Measurements from ENCODE around the gene SPINT3.
"Not testable (repeated sequence)": the region's sequence is repeated elsewhere in the genome, so short reads cannot be mapped to it uniquely, and the experiment has no call there.

Gene SPINT3

DNA sequence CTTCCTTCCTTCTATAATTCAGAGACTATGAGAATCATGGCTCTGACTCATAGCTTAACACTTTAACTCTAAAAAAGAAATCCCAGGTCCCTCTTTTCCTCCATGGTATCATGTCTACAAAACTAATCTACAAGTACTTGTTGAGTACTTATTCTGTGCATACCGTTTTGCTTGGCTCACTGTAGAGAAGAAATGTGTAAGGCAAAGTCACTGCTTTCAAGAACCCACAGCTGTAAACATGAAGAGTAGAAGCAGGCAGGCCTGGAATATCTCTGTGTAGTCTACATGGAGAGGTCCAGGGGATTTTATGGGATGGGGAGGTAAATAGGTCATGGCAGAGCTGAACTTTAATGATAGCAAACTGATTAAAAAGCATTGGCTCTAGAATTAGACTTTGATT lies 13.8 kb downstream of the SPINT3 start:
- no peak for DNase-seq

DNA sequence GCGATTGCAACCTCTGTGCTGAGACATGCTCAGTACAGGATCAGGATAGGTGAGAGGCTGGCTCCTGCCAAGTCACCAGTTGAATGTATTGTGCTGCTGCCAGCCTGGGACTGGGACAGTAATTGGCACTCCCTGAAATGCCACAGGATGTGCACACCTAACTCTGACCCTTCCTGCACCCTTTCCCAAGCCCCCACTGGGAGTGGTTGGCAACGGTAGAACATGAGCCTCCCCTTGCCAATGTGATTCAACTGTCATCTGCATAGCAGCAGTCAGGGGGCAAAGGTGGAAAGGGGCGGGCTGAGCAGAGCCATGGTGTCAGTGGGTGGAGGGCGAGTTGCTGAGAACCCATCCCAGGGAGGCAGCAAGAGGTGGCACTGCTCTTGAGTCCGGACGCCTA lies 15.4 kb downstream of the SPINT3 start:
- no peak for DNase-seq

DNA sequence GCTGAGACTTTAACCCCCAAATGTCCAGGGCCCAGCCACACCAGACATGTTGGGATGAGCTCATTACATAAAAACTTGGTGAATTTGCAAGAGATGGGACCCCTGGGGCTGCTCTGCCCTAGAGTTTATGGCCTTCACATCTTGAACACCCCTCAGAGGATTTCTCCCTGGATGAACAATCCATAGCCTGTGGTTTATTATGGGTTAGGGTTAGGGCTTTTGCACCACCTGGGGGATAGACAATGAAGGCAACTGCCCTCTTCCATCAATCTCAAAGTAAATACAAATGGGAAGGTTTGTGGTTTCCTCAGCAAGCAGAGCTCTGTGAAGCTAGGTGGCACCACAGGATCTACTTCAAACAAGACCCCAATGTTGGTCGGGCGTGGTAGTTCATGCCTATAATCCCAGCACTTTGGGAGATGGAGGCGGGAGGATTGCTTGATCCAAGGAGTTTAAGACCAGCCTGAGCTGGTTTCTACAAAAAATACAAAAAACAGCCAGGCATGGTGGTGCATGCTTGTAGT lies 17.4 kb downstream of the SPINT3 start:
- no peak for DNase-seq

- DNase-seq = no peak
These were observed 19.3 kb downstream of the SPINT3 start for GRCh38 chr20:45496166-45496565.

DNA sequence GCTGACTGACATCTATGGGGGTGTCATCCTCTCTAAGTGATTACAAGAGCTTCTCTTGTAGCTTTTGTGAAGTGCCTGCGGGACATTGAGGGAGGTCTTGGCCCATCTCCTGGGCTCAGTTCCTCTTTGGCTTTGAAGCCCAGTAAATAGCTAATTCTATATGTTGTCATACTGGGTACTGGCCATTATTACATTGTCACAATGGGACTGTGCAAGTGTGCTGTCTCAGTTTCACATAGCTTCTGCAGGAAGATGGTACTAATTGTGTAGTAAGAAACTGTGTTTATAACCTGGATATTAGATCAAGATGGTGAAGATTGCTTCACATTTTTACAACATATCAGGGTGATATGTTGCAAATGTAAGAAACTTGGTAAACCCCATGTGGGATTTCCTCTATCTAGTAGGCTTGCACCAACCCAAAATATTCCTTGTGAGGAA lies 19.9 kb downstream of the SPINT3 start:
- DNase-seq = no peak

DNA sequence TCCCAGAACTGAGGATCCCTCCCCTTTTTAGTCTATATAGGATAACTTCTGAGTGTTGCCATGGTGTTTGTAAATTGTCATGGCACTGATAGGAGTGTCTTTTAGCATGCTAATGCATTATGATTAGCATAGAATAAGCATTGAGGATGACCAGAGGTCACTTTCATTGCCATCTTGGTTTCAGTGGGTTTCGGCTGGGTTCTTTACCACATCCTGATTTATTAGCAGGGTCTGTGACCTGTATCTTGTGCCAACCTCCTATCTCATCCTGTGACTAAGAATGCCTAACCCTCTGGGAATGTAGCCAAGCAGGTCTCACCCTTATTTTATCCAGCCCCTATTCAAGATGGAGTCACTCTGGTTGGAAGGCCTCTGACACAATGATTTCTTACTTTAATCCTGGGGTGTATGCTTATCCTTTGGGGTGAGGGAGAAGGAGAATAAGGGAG lies 26.3 kb downstream of the SPINT3 start:
- no peak for DNase-seq

- DNase-seq = no peak
These were observed 28.2 kb downstream of the SPINT3 start for GRCh38 chr20:45487231-45487635.

- no peak for DNase-seq
These were observed 30.0 kb downstream of the SPINT3 start for GRCh38 chr20:45485388-45485787.

- no peak for DNase-seq
These were observed 30.7 kb downstream of the SPINT3 start for GRCh38 chr20:45484676-45485075.

DNA sequence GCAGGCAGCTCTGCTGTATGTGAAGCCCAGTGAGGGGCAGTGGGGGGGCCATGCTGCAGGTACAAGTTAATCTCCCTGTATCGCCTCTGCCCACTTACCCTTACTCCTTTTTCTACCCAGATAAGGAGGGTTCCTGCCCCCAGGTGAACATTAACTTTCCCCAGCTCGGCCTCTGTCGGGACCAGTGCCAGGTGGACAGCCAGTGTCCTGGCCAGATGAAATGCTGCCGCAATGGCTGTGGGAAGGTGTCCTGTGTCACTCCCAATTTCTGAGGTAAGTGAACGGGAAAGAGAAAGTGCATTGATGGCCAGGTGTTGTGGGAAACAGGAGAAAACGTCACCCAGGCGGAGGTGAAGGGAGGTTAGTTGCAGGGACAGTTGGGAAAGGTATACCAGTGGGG lies 35.6 kb downstream of the SPINT3 start:
- DNase-seq = no peak

GRCh38 chr20:45477530-45478148 lies 37.8 kb downstream of the SPINT3 start:
- not testable (repeated sequence) for DNase-seq

DNA sequence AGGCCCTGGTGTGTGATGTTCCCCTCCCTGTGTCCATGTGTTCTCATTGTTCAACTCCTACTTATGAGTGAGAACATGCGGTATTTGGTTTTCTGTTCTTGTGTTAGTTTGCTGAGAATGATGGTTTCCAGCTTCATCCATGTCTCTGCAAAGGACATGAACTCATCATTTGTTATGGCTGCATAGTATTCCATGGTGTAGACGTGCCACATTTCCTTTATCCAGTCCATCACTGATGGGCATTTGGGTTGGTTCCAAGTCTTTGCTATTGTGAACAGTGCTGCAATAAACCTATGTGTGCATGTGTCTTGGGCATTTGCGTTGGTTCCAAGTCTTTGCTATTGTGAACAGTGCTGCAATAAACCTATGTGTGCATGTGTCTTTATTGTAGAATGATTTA lies 43.1 kb downstream of the SPINT3 start:
- DNase-seq = not testable (repeated sequence)

- DNase-seq = no peak
These were observed 44.5 kb downstream of the SPINT3 start for GRCh38 chr20:45470937-45471336.

GRCh38 chr20:45470262-45470931 lies 45.0 kb downstream of the SPINT3 start:
- peak; percentile 52 for DNase-seq

GRCh38 chr20:45469336-45470261 lies 45.8 kb downstream of the SPINT3 start, which contains the start of gene WFDC2:
WFDC2 (plus strand) TSS chr20:45469753; CDS start chr20:45469782, 29 bp downstream.
- DNase-seq = peak; percentile 26

GRCh38 chr20:45467861-45468260 lies 47.6 kb downstream of the SPINT3 start:
- DNase-seq = no peak

- no peak for DNase-seq
These were observed 48.2 kb downstream of the SPINT3 start for GRCh38 chr20:45467172-45467571.

DNA sequence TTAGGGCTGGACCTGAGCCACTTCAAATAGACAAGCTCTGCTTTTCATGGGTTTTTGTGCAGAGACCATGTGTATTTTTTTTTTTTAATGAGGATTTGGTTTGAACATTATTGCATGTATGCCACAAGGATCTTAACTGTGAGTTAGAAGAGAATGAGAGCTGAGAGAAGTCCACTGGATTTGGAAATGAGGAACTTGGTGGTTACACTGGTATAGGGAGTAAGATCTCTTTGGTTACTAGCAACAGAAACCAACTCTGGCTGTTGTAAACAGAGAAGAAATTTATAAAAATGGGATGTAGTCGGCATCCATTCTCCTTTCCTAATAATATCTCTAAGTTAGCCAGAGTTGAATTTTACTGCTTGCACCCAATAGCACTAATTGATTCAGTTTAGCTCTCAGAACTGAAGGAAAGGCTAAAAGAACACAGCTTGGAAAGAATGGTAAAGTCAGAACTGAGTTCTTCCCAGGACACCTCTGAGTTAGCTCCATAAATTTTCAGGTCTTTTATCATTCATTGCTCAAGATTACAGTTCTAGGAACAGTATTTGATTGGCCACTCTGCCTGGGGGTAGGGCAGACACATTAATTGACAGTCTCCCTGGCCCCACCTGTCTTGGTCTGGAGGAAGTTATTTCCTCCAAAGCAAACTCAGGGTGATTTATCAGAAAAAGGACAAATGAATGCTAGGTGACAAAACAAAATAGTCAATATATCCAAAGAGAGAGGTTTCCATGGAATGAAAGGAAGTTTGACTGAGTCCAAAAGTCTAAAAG lies 49.7 kb downstream of the SPINT3 start:
- DNase-seq = no peak

GRCh38 chr20:45463709-45464108 lies 51.7 kb downstream of the SPINT3 start:
- no peak for DNase-seq

DNA sequence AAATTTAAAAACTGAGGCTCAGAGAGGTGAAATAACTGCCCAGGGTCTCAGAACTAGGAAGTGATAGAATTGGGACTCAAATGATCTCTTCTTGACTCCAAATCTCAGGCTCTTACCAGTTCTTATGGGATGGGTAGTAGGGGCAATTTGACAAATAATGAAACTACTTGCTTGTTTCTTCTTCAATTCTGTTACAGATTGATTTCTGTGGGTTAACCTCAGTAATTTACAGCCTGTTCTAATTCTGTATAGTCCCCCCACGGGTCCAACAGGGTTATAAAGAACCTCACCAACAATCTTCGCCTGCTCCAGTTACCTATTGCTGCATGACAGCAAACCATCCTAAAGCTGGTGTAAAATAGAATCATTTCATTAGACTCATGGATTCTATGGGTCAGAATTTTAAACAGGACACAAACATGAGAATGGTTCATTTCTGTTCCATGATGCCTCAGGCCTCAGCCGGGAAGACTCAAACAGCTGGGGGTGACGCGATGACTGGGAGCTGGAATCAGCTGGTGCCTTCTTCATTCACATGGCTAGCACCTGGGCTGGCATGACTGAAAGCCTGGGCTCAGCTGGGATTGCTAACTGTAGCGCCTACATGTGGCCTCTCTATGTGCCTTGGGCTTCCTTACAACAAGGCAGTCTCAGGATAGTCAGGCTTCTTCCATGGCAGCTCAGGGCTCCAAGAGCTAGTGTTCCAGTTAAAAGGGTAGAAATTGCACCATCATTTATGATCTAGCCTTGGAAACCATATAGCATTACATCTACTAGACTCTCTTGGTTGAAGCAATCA lies 52.5 kb downstream of the SPINT3 start:
- no peak for DNase-seq
